Uterus (tissue), 4 donors: ENCODE data around the gene GSTM4. TPM values are rescaled to one million over a fixed set of nuclear protein-coding genes. Genes with fewer than 3 reads are reported as not detected.

Source experiments
- DNase-seq, 2 donors: peaks; one replicate each; pipeline ENCODE4 v3.0.0-alpha.2; 2019 to 2020
- H3K27ac ChIP-seq, 2 donors: fragments of 200-600 bp; sonication (generic); 1 replicate in 1 of 2; 2 replicates in 1 of 2; pipeline ENCODE4 v1.5.1; 2016 to 2018
- H3K27me3 ChIP-seq, 2 donors: fragments of 200-600 bp; sonication (generic); one replicate each; pipeline ENCODE4 v1.5.1; 2018 to 2019; ENCODE audit warnings: control low read depth in 1 of 2
- H3K36me3 ChIP-seq, 2 donors: fragments of 200-600 bp; sonication (generic); one replicate each; pipeline ENCODE4 v1.5.1; 2019; ENCODE audit warnings: control low read depth in 1 of 2
- H3K4me1 ChIP-seq, 2 donors: fragments of 200-600 bp; sonication (generic); one replicate each; pipeline ENCODE4 v1.5.1; 2018 to 2019; ENCODE audit warnings: control low read depth in 1 of 2
- H3K4me3 ChIP-seq, 2 donors: fragments of 200-600 bp; sonication (generic); 1 replicate in 1 of 2; 2 replicates in 1 of 2; pipeline ENCODE4 v1.5.1; 2018 to 2019; ENCODE audit warnings: mild to moderate bottlenecking in 1 of 2
- H3K9me3 ChIP-seq, 2 donors: fragments of 200-600 bp; sonication (generic); one replicate each; pipeline ENCODE4 v1.5.1; 2019; ENCODE audit warnings: control low read depth in 1 of 2
- POLR2A ChIP-seq, 2 donors: fragments of 450-650 bp; IDR thresholded peaks; one replicate each; pipeline ENCODE4 v1.6.1; 2016; ENCODE audit warnings: antibody characterized with exemption in 2 of 2, mild to moderate bottlenecking in 1 of 2, moderate library complexity in 1 of 2
- intact Hi-C: fragments of 100-400 bp; cut with DNase I; formaldehyde crosslinking; loops from one replicate; pipeline ENCODE4 v1.15.1; 2023; ENCODE audit warnings: low total_unique reads
- total RNA-seq, 4 donors: library from RNA; depleted of rRNA in 3 of 4; stranded (reverse); fragments of >200 nt in 3 of 4; gene quantifications; one replicate each; pipeline versions ENCODE4 v1.1.0 to v1.2.4, GENCODE V29; 2014 to 2023
- TF ChIP-seq, protein P1 (sequence below), 4 experiments: fragments of 200-600 bp in 2 of 4; fragments of 450-650 bp in 2 of 4; sonication (generic) in 2 of 4; IDR thresholded peaks; one replicate each; pipeline ENCODE4 v1.5.1; 2016 to 2019; ENCODE audit warnings: antibody characterized with exemption in 4 of 4, mild to moderate bottlenecking in 2 of 4, moderate library complexity in 1 of 4
- donor health status: DM: yes; HTN: yes; CAD: no.

The GSTM4 gene
- total RNA-seq, 4 donors from 2014 or later: 7.6 to 43.5 (median 20.7) TPM

DNA sequence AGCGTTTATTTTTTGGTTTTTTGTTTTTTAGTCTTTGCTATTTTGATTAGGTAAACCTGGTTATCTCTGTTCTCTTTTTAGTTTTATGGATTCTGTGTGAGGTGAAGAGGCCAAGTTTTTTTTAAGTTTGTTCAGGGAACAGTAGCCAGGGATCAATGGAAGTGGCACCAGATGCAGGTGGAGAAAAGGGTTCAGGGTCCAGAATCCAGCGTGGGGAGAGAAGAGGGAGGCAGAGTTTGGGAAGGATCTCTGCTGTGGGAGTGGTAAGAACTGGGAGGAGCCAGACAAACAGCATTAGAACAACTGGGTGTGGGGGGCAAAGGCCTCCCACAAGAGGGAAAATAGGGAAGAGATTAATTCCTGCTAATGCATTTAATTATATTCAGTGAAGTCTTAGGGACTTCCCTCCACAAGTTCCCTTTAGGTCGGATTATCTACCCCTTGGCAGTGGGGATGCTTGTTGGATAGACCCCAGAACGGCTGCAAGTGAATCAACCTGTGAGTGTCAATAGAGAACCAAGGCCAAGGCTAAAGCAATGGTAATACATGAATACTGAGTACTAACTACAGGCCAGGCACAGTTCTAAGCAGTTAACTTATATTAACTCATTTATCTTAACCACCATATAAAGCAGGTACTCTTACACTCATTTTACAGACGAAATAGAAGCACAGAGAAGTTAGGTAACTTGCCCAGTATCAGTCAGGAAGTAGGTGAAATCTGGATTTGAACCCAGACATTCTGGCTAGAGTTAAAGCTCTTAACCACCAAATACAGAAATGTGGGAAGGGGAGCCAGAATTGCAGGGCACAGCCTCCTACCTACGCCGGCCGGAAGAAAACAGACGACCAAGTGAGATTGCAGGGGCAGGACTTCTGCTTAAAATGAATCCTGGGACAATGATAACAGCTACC, 37.0 kb upstream of the GSTM4 start:
- H3K9me3 ChIP-seq: no peaks in the 10 kb centered on the region
- DNase-seq: no peak
- no peaks in the 10 kb centered on the region for H3K27me3 ChIP-seq
- peak overlapping the region; percentile 84 to 87 for H3K27ac ChIP-seq
- H3K36me3 ChIP-seq: no peaks in the 10 kb centered on the region
- intact Hi-C loops: no loop called here
- H3K4me1 ChIP-seq: peaks cover 0 to 4% of the 10 kb centered on the region in 2 donors
- peak overlapping the region; percentile 49 to 66 for H3K4me3 ChIP-seq
- no peak for TF ChIP-seq POLR2A (IDR thresholded peaks at IDR 0.05)
- TF ChIP-seq, protein P1, sequence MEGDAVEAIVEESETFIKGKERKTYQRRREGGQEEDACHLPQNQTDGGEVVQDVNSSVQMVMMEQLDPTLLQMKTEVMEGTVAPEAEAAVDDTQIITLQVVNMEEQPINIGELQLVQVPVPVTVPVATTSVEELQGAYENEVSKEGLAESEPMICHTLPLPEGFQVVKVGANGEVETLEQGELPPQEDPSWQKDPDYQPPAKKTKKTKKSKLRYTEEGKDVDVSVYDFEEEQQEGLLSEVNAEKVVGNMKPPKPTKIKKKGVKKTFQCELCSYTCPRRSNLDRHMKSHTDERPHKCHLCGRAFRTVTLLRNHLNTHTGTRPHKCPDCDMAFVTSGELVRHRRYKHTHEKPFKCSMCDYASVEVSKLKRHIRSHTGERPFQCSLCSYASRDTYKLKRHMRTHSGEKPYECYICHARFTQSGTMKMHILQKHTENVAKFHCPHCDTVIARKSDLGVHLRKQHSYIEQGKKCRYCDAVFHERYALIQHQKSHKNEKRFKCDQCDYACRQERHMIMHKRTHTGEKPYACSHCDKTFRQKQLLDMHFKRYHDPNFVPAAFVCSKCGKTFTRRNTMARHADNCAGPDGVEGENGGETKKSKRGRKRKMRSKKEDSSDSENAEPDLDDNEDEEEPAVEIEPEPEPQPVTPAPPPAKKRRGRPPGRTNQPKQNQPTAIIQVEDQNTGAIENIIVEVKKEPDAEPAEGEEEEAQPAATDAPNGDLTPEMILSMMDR (IDR thresholded peaks at IDR 0.05): no peak

DNA sequence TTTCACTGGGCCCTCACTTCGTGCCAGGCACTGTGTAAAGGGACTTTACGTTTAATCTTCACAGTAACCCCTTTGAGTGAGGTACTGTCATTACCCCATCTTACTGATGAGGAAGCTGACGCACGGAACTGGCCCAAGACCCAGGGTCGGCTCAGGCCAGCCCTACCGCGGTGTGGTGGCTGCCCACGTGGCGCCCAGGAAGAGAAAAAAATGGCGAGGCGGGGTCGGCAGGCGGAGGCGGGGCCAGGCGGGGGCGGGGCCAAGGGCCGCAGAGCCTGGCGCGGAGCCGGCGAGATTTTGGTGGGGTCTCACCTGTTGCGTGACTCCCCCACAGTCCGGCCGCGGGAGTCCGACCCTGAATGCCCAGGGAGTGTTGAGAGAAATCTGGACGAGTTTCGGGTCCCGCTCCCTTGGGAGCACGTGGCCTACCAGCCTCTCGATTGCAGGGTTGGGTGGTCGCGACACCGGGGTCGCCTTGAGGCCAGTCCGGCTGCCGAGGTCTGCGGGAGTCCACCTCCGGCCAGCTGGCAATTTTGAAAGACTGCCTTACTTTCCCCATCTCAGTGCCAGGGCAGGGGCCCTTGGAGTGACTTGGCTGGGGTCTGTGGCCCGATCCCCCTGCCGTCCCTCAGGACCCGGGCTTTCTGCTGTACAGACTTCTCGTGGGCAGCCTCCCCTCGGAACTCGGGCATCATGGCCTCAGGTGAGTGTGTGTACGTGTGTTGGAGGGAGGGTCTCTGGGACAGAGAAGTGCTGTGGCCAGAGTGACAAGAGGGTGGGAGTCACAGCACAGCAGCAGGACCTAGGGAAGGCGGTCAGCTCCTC, 36.1 kb upstream of the GSTM4 start, which contains the start of the genes AMPD2 and GNAT2:
TSS of gene AMPD2 (plus strand) at position 262 of the 825 bp plus-strand sequence. CDS start 1,339 bp downstream, outside the sequence.
TSS of gene GNAT2 (minus strand) at position 41 of the 825 bp plus-strand sequence. CDS start 6,746 bp downstream, outside the sequence.
- intact Hi-C loops: no loop called here
- DNase-seq: peak; percentile 78 to 83
- Histone ChIP-seq H3K4me3 (peak within 1 kb of the TSS; percentile 49 to 66), H3K27me3 (no peaks in the 10 kb centered on the region), H3K4me1 (peaks cover 0 to 4% of the 10 kb centered on the region in 2 donors), H3K9me3 (no peaks in the 10 kb centered on the region), H3K36me3 (no peaks in the 10 kb centered on the region), H3K27ac (peak within 1 kb of the TSS; percentile 84 to 87)
- peak in 1 of 2 donors; percentile 29 for TF ChIP-seq POLR2A (IDR thresholded peaks at IDR 0.05)
- TF ChIP-seq, protein P1 (IDR thresholded peaks at IDR 0.05): no peak

DNA sequence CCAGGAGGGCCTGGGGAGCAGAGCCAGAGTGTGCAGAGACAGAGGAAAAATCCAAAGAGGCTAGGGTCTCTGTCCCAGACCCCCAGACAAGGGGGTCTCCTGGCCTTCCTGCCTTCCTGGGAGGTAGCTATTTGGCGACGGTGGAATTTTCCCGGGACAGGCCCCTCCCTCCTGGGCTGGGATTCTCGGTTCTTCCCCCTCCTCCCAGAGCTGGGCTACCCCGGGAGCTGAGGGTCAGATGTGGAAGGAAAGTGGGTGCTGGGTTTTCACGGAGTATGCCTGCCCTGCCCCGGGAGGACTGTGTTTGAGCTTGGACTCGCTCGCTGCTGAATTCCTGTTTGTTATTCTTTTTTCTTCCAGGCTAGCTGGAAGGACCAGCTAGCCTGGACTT, 35.5 kb upstream of the GSTM4 start:
- peak; percentile 49 to 66 for DNase-seq
- Histone ChIP-seq H3K27ac (peak overlapping the region; percentile 84 to 87), H3K36me3 (no peaks in the 10 kb centered on the region), H3K9me3 (no peaks in the 10 kb centered on the region), H3K27me3 (no peaks in the 10 kb centered on the region), H3K4me1 (peaks cover 0 to 4% of the 10 kb centered on the region in 2 donors), H3K4me3 (peak overlapping the region; percentile 49 to 66)
- intact Hi-C loops: no loop called here
- TF ChIP-seq, protein P1 (IDR thresholded peaks at IDR 0.05): no peak
- no peak for TF ChIP-seq POLR2A (IDR thresholded peaks at IDR 0.05)

DNA sequence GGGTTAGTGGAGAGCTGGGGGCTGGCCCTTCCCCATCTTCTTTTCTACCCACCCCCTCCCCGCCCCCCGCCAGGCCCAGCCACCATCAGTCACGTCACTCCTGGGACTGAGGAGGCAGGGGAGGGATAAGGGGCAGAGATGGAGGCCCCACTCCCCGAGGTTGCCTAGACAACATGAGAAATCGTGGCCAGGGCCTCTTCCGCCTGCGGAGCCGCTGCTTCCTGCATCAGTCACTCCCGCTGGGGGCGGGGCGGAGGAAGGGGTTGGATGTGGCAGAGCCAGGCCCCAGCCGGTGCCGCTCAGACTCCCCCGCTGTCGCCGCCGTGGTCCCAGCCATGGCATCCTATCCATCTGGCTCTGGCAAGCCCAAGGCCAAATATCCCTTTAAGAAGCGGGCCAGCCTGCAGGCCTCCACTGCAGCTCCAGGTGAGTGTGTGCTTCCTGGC, 35.0 kb upstream of the GSTM4 start:
- intact Hi-C loops: no loop called here
- peaks cover 0 to 4% of the 10 kb centered on the region in 2 donors for H3K4me1 ChIP-seq
- H3K36me3 ChIP-seq: no peaks in the 10 kb centered on the region
- TF ChIP-seq, protein P1 (IDR thresholded peaks at IDR 0.05): no peak
- no peak for TF ChIP-seq POLR2A (IDR thresholded peaks at IDR 0.05)
- H3K4me3 ChIP-seq: peak overlapping the region; percentile 49 to 66
- peak overlapping the region; percentile 84 to 87 for H3K27ac ChIP-seq
- H3K27me3 ChIP-seq: no peaks in the 10 kb centered on the region
- peak; percentile 90 to 91 for DNase-seq
- no peaks in the 10 kb centered on the region for H3K9me3 ChIP-seq
